Dermis microvascular lymphatic vessel endothelial cell (primary cell): ENCODE measurements around the gene JHY. TPM values are rescaled to one million over a fixed set of nuclear protein-coding genes. Genes with fewer than 3 reads are reported as not detected.

Experiments used
- total RNA-seq: library from RNA; depleted of rRNA; stranded (reverse); fragments of >200 nt; gene quantifications from 2 replicates; pipeline ENCODE4 v1.2.1, GENCODE V29; 2014

Gene JHY
- total RNA-seq, 1 donor from 2014 or later: 0.39 TPM

Other genes starting within 250 kb of the JHY start
- gene UBASH3B, start 227.0 kb upstream of the JHY start, total RNA-seq: 1.6 and 3.2 TPM in 2 replicates
- gene CRTAM, start 44.3 kb upstream of the JHY start, total RNA-seq: not detected in 2 replicates
- not detected in 2 replicates for gene BSX, start 99.1 kb downstream of the JHY start, total RNA-seq
- 2,469 and 3,052 TPM in 2 replicates for gene HSPA8, start 179.4 kb downstream of the JHY start, total RNA-seq